HG03378 (cell line): ENCODE measurements around the gene FKRP.
"Not testable (repeated sequence)": the region's sequence is repeated elsewhere in the genome, so short reads cannot be mapped to it uniquely, and the experiment has no call there.

Source experiments
- ATAC-seq: cut with Tn5 transposase; IDR thresholded peaks from one replicate; pipeline ENCODE4 v1.9.1; 2021; ENCODE audit warnings: mild to moderate bottlenecking, moderate library complexity; ENCODE audit not compliant: unreplicated experiment

The FKRP gene

DNA sequence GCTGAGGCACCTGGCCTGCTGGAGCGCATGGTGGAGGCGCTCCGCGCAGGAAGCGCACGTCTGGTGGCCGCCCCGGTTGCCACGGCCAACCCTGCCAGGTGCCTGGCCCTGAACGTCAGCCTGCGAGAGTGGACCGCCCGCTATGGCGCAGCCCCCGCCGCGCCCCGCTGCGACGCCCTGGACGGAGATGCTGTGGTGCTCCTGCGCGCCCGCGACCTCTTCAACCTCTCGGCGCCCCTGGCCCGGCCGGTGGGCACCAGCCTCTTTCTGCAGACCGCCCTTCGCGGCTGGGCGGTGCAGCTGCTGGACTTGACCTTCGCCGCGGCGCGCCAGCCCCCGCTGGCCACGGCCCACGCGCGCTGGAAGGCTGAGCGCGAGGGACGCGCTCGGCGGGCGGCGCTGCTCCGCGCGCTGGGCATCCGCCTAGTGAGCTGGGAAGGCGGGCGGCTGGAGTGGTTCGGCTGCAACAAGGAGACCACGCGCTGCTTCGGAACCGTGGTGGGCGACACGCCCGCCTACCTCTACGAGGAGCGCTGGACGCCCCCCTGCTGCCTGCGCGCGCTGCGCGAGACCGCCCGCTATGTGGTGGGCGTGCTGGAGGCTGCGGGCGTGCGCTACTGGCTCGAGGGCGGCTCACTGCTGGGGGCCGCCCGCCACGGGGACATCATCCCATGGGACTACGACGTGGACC lies 10.1 kb downstream of the FKRP start:
- ATAC-seq = no peak

DNA sequence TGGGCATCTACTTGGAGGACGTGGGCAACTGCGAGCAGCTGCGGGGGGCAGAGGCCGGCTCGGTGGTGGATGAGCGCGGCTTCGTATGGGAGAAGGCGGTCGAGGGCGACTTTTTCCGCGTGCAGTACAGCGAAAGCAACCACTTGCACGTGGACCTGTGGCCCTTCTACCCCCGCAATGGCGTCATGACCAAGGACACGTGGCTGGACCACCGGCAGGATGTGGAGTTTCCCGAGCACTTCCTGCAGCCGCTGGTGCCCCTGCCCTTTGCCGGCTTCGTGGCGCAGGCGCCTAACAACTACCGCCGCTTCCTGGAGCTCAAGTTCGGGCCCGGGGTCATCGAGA lies 10.7 kb downstream of the FKRP start:
- no peak for ATAC-seq

DNA sequence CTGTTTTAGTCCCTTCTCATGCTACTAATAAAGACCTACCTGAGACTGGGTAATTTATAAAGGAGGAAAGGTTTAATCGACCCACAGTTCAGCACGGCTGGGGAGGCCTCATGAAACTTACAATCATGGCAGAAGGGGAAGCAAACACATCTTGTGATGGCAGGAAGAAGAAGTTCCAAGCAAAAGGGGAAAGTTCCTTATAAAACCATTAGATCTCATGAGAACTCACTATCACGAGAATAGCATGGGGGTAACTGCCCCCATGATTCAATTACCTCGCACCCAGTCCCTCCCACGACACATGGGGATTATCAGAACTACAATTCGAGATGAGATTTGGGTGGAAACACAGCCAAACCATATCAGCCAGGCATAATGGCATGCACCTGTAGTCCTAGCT lies 13.3 kb downstream of the FKRP start:
- ATAC-seq = no peak

DNA sequence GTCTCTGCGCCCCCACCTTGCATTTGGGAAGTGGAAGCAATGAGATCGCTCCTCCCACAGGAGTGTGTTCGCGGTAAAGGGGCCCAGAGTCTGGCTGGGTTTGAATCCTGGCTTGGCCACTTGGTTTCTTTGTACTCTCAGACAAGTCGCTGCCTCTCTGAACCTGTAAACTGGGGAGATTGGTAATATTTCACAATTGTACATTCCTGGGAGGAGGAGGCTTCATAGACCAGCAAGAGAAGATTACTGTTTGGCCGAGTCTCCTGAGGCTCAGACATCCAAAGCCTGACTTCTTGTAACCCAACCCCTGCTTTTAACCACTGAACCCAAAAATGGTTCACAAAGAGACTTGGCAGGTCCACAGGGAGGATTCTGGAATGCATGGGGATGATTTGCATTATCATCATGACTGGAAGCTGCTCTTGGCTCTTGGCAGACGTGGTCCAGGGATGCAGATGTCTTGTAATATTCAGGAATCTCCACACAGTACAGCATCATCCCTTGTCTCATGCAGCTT lies 14.0 kb downstream of the FKRP start:
- no peak for ATAC-seq

DNA sequence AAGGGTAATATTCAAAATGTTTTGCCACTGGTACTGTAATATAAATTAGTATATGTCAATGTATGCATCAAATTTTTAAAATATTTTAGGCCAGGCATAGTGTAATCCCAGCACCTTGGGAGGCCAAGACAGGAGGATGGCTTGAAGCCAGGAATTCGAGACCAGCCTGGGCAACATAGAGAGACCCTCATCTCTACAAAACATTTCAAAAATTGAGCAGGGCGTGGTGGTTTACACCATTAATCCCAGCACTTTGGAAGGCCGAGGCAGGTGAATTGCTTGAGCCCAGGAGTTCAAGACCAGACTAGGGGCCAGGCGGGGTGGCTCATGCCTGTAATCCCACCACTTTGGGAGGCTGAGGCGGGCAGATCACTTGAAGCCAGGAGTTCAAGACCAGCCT lies 14.5 kb downstream of the FKRP start:
- no peak for ATAC-seq

DNA sequence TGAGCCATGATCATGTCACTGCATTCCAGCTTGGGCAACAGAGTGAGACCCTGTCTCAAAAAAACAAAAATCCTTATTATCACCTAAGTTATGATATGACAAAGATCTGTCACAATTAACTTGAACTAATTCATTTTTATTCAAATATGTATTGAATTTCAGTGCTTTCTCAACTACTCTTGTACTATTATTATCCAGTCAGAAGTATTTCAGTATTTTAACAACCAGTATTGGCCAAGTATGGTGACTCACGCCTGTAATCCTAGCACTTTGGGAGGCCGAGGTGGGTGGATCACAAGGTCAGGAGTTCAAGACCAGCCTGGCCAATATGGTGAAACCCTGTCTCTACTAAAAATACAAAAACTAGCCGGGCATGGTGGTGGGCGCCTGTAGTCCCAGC lies 15.0 kb downstream of the FKRP start:
- ATAC-seq = not testable (repeated sequence)

DNA sequence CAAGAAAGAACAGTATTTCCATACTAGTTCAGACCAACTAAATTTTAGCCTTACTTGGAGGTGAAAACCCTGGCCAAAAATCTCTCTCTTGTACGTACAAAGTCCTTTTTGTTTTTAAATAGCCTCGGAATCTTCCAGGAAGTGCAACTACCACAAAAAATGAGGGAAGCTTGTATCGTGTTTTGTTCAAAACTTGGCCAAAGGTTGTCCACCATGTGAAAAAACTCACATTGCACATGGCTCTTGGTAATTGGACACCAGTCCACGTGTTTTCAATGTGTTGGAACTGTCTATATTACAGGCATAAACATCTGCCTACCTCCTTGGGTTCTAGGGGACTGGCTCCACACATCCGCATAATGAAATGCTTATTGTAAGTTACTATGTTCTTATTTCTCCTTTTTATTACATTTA lies 15.6 kb downstream of the FKRP start:
- ATAC-seq = no peak

DNA sequence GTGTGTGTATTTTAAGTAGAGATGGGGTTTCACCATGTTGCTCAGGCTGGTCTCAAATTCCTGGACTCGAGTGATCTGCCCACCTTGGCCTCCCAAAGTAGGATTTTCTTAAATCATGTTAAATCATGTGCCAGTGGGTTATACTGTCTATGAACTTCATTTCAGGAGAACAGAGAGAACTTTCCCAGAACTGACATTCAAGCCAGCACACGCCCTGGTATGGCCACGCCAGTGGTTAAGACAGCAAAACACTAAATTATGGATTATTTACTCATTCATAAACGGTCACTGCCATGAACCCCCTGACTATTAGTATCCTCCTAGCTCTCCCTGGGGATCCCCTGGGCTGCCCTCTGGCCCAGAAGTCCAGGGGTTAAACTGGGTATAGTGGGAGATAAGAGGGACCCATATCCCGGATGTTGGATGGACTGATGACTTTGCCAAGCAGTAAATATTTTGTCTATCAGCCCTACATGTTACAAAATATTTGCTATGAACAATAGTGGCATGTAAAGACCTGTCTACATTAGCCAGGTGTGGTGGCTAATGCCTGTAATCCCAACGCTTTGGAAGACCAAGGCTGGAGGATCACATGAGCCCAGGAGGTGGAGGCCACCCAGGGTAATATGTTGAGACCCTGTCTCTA lies 16.5 kb downstream of the FKRP start:
- no peak for ATAC-seq

DNA sequence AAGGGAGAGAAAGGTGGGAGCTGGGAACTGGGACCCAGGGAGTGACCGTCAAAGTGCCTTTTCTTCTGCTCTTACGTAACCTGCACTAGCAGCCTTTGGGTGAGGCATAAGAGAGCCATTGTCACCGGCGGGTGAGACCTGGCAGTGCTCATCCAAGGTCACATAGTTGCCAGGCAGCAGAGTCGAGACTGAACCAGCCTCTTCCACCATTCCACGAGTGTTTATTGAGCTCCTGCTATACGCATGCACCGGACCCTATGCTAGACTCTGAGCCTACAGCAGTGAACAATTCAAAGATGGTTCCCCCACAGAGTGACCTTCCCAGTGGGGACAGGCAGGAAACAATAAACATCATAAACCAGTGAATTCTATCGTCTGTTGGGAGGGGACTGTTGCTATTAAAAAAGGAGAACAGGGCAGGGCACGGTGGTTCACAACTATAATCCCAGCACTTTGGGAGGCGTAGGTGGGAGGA lies 19.0 kb downstream of the FKRP start:
- ATAC-seq = no peak

DNA sequence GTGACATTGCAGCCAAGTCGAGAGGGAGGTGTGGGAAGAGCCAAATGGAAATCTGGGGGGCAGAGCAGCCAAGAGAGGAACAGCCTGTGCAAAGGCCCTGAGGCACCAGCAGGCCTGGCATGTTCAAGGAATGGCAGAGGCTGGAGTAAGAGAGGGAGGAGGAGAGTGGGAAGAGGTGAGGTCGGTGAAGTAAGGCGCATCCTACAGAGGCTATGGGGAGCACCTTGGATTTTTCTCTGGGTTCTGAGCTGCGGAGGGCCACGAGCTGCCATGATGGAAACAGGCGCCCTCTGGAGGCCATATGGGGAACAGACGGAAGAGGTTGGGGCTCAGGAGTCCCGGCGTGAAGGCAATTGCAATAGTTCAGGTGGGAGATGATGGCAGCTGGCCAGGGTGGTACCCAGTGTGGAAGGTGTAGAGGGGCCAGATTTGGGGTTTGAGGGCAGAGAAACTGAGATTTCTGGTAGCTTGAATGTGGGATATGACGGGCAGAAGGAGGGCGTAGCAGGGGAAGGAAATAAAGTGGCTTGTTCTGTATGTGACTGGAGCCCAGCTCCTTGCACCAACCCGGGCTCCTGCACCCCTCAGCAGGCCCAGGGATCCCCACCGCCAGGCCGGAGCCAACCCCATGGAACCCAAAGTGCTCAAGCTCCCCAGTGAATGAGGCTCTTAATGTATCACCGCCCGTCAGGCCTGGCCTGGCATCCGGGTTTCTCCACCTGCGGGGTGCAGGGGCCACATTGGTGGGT lies 20.9 kb downstream of the FKRP start:
- no peak for ATAC-seq

DNA sequence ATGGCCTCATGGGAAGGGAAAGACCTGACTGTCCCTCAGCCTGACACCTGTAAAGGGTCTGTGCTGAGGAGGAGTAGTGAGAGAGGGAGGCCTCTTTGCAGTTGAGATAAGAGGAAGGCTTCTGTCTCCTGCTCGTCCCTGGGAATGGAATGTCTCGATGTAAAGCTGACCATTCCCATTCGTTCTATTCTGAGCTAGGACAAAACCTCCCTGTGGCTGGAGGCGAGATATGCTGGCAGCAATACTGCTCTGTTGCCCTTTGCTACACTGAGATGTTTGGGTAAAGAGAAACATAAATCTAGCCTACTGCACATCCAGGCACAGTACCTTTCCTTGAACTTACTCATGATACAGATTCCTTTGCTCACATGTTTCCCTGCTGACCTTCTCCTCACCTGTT lies 22.9 kb downstream of the FKRP start:
- ATAC-seq = not testable (repeated sequence)

DNA sequence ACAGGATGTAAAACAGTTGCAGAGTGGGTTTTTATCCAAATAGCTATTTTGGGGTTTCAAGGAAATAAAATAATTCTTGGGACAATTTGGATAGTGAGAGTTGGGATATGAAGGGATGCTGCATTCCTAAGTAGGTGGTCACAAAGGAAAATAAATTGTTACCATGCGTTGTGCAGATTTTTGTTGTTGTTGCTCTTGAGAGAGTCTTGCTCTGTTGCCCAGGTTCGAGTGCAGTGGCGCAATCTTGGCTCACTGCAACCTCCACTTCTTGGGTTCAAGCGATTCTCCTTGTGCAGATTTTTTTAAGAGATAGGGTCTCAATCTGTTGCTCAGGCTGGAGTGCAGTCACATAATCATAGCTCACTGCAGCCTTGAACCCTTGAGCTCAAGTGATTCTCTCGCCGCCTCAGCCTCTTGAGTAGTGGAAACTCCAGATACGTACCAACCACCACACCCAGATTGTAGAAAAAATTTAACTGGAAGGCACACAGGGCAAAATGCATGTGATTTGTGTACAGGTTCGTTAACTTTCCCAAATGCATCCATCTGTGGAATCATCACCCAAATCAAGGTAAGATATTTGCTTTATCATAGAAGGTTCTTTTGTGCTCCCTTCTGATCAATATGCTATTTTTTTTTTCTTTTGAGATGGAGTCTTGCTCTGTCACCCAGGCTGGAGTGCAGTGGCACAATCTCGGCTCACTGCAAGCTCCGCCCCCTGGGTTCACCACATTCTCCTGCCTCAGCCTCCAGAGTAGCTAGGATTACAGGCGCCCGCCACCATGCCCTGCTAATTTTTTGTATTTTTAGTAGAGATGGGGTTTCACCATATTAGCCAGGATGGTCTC lies 26.5 kb downstream of the FKRP start:
- no peak for ATAC-seq

DNA sequence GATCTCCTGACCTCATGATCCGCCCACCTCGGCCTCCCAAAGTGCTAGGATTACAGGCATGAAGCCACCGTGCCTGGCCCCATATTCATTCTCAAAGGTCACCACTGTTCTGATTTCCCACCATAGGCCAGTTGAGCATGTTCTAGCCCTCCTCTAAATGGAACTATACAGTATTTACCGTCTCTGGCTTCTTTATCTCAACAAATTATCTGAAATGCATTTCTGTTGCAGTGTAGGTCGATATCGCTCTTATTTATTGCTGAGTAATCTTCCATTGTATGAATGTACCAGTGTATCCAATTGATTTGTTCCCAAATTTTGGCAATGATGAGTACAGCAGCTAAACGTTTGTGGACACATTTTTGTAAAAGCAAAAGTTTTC lies 27.2 kb downstream of the FKRP start:
- no peak for ATAC-seq

DNA sequence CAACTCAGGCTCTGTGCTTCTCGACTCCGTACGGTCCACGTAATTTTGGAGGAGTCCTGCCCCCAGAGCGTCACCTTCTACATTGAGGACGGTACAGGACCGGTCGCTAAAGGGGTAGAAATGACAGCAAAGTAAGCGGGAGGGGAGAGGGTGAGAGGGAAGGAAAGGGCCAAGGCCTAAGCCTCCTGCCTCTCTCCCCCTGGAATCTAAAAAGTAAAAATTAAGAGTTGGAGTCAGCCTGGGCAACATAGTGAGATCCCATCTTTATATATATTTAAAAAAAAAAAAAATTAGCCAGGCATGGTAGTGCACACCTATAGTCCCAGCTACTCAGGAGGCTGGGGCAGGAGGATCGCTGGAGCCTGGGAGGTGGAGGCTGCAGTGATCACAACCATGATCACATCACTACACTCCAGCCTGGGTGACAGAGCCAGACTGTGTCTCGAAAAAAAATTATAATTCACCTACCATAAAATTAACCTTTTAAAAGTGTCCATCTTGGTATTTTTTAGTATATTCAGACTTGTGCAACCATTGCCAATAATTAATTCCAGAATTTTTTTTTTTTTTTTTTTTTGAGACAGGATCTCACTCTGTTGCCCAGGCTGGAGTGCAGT lies 29.9 kb downstream of the FKRP start:
- ATAC-seq = no peak

DNA sequence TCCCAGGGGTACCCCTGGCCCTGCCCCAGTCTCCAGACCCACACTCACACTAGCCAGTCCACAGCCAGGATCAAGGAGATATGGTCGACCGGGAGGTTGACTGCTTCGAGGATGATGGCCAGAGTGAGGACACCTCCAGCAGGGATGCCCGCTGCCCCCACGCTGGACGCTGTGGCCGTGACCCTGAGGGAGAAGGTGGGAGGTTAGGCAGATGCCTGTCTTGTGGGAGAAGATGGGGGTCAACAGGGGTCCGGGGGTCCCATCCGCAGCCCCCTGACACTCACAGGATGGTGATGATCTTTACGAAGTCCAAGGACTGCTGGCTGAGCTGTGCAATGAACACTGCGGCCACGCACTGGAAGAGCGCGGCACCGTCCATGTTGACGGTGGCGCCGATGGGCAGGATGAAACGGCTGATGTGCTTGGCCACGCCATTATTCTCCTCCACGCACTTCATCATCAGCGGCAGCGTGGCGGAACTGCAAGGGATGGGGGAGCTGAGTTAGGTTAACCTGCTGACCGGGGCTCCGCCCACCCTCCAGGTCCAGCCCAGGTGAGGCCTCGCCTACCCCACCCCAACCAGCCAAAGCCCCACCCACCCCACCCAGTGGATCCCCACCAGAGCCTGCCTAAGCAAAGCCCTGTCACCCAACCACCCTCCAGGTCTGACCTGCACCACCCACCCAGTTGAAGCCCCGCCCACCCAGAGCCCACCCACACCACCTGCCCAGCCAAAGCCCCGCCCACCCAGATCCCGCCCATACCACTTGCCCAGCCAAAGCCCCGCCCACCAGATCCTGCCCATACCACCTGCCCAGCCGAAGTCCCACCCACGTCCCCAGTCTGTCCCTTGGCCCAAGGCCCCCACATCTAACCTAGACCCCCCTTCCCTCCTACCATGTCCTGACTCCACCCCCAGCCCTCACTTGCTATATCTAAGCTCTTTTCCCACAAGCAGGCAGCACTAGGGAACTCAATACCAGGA lies 31.4 kb downstream of the FKRP start:
- ATAC-seq = no peak

DNA sequence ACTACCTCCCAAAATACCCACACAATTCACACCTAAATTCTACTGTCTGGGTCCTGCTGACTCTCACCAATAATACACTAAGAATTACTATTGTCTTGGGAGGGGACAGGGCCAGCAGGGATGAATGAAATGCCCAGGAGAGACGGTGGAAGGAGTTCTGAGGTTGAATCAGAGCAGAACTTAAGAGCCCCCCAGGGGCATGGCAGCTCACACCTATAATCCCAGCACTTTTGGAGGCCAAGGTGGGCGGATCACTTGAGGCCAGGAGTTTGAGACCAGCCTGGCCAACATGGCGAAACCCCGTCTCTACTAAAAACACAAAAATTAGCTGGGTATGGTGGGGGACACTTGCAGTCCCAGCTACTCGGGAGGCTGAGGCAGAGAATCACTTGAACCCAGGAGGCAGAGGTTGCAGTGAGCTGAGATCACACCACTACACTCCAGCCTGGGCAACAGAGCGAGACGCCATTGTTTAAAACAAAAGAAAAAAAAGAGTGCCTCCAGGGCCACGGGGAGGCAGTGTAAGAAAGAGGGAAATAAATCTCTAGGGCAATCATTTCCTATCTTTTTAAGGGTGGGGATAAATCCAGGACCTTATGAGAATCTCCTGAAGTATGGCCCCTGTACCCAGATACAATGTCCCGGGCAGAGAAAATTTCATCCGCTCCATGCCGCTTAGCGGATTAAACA lies 32.2 kb downstream of the FKRP start:
- ATAC-seq = not testable (repeated sequence)

DNA sequence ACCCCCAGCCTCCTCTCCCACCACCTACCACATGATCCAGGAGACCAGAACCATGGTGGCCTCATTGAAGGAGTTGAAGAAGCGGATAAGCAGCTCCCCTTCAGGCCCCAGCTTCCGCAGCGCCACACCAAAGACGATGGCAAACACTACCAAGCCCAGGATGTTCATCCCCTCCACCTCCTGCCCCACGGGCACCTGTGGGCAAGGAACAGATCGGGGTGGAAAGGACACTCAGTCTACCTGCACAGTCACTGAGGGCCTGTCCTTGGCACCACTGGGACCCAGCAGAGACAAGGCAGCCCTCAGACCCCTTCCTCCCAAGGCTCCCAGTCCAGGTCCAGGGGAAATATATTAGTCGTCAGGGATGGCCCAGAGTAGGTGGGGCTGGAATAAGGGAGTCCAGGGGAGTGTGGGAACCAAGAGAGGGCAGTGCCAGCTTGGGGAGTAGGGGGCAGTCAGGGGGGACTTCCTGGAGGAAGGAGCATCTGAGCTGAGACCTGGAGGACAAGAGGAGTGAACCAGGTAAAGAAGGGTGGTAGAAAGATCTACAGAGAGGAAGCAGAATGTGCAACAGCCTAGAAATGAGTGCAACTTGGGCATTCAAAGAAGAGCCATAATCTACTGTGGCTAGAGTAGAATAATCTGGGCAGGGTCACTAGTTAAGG lies 36.6 kb downstream of the FKRP start:
- ATAC-seq = no peak

DNA sequence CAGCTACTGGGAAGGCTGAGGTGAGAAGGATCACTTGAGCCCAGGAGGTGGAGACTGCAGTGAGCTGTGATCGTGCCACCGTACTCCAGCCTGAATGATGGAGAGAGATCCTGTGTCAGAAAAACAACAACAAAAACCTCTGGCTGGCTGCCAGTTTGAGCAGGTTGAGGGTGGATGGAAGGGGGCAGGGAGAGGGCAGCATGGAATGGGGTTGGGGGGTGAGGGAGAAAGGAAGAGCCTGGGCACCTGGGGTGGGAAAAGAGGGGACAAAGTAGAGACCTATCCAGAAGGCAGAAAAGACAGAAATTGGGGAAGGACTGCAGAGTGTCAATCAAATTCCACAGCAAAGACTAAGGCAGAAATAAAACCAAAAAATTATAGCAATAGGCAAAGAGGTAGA lies 37.8 kb downstream of the FKRP start:
- no peak for ATAC-seq
